ENCODE results near the gene PRR5.
"Not testable (repeated sequence)": the region's sequence is repeated elsewhere in the genome, so short reads cannot be mapped to it uniquely, and the experiment has no call there.

Gene PRR5

GRCh38 chr22:44677871-44678555 lies 24.0 kb upstream of the PRR5 start:
- ChIA-PET POLR2A (no interaction called here), CTCF (no interaction called here)
- TF ChIP-seq CTCF (IDR thresholded peaks at IDR 0.05; ENCODE audit: control extremely low read depth, extremely low read depth, low read depth, missing control alignments): no peak
- no peak for DNase-seq (ENCODE audit: extremely low spot score)

- TF ChIP-seq CTCF (IDR thresholded peaks at IDR 0.05; ENCODE audit: control extremely low read depth, extremely low read depth, low read depth, missing control alignments): no peak
- CTCF ChIA-PET: no interaction called here
- POLR2A ChIA-PET: no interaction called here
- no peak for DNase-seq (ENCODE audit: extremely low spot score)
Measured at GRCh38 chr22:44678556-44679305, 23.3 kb upstream of the PRR5 start.

GRCh38 chr22:44679306-44679647 lies 22.7 kb upstream of the PRR5 start:
- POLR2A ChIA-PET, CTCF ChIA-PET: not testable (repeated sequence)

GRCh38 chr22:44680058-44680457 lies 21.9 kb upstream of the PRR5 start:
- ChIA-PET CTCF (no interaction called here), POLR2A (no interaction called here)

More at GRCh38 chr22:44679306-44679647, 22.7 kb upstream of the PRR5 start:
- DNase-seq (ENCODE audit: extremely low spot score): not testable (repeated sequence)

GRCh38 chr22:44680481-44680894 lies 21.5 kb upstream of the PRR5 start:
- TF ChIP-seq CTCF (IDR thresholded peaks at IDR 0.05; ENCODE audit: control extremely low read depth, extremely low read depth, low read depth, missing control alignments): no peak
- ChIA-PET CTCF (no interaction called here), POLR2A (no interaction called here)
- DNase-seq (ENCODE audit: extremely low spot score): no peak

More at GRCh38 chr22:44680058-44680457, 21.9 kb upstream of the PRR5 start:
- no peak for DNase-seq (ENCODE audit: extremely low spot score)
- no peak for TF ChIP-seq CTCF (IDR thresholded peaks at IDR 0.05; ENCODE audit: control extremely low read depth, extremely low read depth, low read depth, missing control alignments)

GRCh38 chr22:44682556-44683168 lies 19.3 kb upstream of the PRR5 start:
- no peak for DNase-seq (ENCODE audit: extremely low spot score)
- ChIA-PET CTCF (interaction anchor here (1.2 to 6.5 kb wide), 6 partner anchors 15 to 800 kb away, joined by 3 to 39 read pairs (median 4); no protein-coding TSS in a partner anchor), POLR2A (no interaction called here)
- TF ChIP-seq CTCF (IDR thresholded peaks at IDR 0.05; ENCODE audit: control extremely low read depth, extremely low read depth, low read depth, missing control alignments): no peak

GRCh38 chr22:44683237-44683636 lies 18.8 kb upstream of the PRR5 start:
- peak; percentile 75 for DNase-seq (ENCODE audit: extremely low spot score)
- ChIA-PET CTCF (interaction anchor here (1.2 to 6.5 kb wide), 6 partner anchors 14 to 800 kb away, joined by 3 to 39 read pairs (median 4); no protein-coding TSS in a partner anchor), POLR2A (no interaction called here)
- TF ChIP-seq CTCF (IDR thresholded peaks at IDR 0.05; ENCODE audit: control extremely low read depth, extremely low read depth, low read depth, missing control alignments): no peak
